ENCODE measurements around the gene OSTN.
"Not testable (repeated sequence)": the region's sequence is repeated elsewhere in the genome, so short reads cannot be mapped to it uniquely, and the experiment has no call there.

OSTN gene

DNA sequence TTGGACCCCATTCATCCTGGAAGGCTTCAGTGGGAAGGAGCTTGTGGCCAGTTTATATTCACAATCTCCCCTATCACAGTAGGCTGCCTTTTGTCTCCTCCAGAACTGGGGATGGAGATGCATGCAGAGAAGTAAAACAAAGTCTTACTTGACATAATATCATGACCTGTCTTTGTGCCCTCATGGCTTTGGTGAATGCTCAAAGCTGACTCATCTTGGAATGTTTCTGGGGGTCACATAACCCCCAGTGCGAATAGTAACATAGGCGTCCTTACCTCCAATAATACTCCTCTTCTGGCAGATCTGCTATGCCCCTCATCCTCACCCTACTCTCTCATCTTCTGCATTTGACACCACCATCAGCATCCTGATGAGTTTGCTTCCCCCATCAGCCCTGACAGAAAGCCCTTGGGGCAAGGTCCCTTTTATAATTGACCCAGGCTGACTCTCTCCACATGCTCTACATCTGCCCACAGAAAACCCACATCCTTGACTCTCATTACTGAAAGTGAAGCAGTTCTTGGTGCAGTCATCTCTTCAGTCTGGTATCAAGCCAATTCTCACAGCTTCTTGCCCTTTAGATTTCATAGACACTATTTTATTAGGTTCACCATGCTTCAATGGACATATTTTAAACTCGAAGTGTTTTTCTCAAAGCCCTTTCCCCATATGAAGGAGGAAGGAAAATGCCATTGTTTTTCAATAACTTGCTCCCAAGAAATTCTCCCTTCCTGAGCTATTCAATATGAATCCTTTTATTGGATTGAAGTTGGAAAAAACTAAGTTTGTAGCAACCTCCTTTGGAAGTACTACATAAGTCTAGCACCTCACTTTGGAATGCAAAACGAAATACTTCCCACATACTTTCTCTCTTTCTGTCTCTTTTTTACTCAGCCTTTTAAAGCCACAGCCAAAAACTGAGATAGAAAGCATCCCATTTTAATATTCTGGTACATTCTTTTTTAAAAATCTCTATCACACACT is 36.6 kb downstream of the OSTN start:
- no peak for DNase-seq

DNA sequence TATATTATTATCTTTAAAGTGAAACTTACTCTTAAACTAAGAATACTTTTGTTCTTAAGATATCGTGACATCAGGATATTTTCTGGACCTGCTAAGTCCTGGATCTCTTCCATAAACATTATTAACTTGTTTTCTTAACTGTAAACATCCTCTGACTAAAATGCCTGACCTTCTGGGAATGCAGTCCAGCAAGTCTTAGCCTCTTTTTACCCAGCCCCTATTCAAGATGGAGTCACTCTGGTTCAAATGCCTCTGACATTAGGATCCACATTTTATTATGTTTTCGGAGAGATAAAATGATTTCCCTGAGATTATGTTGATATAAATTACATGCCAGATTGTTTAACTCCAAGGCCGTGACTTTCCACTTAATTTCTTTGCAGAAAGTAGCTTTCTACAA is 37.6 kb downstream of the OSTN start:
- no peak for DNase-seq

DNA sequence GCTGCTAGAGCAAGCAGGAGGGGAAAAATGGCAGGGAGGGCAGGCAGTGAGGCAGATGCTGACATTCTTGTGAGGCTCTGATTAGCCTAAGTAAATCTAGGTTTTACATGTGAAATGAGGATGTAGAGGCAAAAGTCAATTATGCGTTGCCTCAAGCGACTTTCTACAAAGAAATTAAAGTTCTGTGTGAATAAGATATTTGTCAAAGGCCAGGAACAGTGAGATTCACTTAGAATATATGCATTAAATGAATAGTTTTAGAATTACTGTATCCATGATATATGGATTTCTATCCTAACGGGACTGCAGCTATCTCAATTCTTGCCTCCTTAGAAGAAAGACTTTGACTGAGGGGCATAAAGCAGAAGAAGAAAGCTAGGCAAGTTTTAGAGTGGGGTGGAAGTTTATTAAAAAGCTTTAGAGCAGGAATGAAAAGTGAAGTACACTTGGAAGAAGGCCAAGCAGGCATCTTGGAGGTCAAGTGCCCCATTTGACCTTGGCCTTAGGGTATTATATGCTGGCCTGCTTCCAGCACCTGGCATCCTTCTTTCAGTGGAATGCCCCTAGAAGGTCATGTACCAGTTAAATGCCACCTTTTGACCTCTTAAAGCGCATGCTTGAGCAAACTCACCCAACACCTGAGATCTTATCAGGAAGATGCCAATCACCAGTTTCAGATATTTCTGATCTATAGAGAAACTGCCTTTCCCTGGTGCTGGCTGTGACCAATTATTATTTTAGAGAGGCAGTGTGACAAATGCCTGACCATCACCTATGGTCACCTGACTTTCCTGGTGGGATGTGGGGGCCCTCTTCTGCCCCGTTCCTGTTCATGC is 38.2 kb downstream of the OSTN start:
- no peak for DNase-seq

DNA sequence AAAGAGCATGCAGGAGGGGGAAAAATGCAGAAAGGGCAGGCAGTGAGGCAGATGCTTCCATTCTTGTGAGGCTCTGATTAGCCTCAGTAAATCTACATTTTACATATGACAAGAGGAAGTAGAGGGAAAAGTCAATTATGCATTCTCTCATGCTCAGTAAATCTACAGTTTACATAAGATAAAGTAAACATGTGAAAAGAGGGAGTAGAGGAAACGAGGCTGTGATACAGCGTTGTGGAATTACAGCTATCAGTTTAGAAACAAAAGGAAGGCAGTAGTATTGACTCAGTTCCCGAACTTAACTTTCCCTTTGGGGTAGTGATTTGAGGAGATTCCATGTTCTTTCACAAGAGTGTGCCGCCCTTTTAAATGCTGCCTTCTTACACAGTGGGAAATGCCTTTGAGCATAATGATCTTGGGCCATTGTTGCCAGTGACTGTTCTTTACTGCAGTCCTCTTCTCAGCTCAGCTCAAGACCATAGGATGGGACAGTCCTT is 39.3 kb downstream of the OSTN start:
- DNase-seq, result no peak

DNA sequence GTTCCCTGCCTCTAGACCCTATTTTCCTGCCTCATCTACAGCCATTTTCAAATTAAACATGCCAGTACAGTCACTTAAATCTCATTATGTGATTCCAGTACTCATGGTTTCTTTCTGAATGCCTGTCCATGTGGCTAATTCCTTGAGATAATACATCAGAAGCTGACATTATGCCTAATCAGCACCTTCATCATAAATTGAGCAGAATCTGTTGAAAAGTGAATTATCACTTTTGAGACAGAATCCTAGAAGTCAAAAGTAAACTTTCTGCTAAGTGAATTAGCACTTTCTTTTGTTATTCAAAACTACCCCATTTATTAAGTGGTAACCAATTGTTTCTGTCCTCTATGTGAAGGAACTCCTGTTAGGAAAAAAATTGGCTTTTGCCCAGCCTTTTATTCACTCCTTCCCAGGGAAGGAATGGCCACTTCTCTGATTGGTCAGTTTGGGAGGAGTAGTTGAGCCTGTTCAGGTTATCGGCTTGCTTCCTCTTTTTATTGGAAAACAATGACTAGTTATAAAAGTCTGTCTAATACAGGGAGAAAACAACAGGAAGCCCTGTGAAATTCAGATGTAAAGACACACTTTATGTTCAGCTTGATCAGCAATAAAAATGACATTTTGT is 40.5 kb downstream of the OSTN start:
- DNase-seq, result no peak

DNA sequence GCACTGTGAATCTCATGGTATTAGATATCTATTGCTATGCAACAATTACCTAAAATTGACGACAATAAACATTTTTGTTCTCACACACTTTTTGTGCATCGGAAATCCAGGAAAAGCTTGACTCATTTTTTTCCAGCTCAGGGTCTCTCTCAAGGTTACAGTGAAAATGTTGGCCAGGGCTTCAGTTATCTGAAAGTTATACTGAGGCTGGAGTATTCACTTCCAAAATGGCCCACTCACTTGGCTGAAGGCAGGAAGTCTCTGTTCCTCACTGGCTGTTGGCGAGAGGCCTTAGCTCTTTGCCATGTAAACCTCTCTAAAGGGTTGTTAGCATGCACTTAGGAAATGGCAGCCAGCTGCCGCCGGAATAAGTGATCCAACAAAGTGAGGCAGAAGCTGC is 41.4 kb downstream of the OSTN start:
- no peak for DNase-seq

DNA sequence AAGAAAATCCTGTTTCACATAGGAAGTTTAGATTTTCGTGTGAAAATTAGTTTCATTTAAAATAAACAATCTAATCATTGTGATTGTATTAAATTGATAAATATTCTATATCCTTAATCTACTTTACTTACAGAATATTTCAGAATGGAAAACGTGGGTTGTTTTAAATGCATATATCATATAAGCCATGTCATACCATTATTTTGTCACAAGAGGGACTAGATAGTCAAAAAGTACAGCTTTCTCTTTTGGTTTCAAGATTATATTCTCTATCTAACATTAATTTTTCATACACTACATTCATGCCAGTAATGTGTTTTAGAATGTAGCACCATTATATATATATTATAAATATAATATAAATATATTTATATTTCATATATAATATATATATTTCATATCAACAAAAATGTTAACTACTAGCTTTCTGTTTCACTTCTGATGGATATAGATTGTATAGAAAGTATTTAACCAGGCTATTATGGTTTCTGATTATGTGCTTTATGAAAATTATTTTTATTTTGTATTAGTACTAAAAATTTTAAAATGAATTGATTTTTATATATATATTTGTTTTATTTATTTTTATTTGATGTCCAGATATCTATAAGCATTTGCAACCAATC is 45.3 kb downstream of the OSTN start:
- peak; percentile 23 for DNase-seq

DNA sequence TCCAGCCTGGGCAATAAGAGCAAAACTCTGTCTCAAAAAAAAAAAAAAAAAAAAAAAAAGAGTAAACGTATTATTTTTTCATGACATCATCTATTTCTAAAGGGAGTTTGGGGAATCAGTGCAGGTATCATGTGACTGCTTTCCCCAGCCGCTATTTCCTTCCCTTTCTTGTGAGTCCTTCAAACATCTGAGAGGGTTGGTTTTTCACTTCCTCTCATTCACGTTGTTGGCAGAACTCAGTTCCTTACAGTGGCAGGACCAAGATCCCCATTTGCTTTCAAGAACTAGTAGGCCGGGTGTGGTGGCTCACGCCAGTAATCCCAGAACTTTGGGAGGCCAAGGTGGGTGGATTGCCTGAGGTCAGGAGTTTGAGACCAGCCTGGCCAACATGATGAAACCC is 47.0 kb downstream of the OSTN start:
- not testable (repeated sequence) for DNase-seq

DNA sequence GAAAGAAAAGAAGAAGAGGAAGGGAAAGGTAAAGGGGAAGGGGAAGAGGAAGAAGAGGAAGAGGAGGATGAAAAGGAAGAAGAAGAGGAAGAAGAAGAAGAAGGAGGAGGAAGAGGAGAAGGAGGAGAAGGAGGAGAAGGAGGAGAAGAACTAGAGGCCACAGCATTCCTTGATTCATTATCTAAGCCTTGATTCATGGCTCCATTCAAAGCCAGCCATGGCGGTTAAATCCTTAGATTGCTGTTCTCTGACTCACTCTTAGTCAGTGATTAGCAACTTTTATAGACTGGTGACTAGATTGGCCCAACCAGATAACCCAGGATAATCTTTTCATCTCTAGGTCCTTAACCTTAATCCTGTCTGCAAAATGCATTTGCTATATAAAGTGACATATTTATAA is 47.6 kb downstream of the OSTN start:
- DNase-seq, result peak; percentile 32

DNA sequence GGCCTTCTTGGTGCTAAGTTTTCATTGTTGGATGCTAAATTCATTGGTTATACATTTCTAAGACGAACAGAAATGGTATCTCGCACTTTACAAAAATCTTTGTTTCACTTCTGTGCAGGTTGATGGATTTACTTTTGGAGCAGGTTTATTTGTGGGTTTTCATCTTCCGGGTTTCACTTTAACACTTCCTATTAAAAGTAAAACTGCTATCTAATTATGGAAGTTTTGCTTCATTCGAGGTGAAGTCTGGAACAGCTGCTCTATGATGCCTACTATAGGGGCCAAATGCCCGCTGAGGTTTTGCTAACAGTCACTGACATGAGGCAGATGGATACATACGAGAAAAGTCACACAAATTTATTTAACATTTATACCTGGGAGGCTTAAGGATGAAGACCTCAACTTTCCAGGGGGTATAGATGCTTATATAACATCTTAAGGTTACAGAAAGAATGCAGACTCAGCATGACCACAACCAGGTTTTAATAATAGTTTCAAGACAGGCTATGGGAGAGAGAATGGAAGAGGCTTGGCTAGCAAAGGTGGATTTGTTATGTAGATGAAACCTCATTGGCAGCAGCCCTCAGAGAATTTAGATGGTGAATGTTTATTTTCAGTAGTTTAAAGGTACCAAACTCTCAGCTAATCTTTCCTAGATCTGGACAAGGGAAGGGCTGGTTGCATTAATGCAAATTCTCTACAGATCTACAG is 54.2 kb downstream of the OSTN start:
- no peak for DNase-seq

DNA sequence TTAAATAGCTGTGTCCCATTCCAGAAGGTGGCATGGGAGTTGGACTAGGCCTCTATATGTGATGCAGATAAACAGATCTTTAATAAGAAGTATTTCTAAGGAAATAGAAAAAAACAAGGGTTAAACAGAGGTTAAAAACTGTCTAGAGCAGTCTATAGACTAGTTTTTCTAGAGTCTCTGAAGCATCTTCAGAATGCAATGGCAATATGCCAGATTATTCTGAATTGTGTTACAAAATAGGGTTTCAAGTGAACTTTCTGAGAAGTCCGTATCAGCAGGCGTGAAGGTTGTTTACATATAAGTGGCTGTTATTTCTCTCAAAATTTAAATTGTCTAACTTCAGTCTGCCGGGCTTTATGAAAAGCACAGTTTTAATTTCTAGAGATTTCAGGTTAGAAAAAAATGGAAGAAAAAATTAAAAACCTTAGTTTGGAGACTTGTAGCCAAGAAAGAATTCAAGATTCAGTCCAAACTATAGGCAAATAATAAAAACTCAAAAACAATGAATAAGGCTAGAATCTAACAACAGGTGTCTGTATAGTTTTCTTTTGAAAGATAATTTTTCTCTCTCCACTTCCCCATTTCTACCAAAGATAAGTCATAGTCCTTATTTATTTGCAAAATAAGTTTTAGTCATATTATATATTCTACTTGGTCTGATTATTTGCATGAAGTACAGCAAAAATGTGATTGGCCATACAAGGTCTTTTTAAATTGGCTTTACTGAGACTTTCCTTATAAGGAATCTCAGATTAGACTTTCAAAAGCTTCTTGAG is 55.2 kb downstream of the OSTN start:
- no peak for DNase-seq

DNA sequence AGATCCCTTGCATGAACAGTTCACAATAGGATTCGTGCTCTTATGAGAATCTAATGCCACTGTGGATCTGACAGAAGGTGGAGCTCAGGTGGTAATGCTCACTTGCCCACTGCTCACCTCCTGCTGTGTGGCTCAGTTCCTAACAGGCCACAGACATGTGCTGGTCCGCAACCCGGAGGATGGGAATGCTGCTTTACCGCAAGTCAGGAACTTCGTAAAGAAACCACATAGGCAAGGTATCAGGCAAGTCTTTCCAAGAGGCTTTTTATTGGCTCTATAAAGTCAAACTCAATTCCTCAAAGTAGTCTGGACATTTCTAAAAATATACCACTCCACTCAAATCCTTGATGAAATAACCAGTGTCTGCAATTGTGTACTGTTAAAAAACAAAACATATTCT is 56.1 kb downstream of the OSTN start:
- DNase-seq, result no peak

DNA sequence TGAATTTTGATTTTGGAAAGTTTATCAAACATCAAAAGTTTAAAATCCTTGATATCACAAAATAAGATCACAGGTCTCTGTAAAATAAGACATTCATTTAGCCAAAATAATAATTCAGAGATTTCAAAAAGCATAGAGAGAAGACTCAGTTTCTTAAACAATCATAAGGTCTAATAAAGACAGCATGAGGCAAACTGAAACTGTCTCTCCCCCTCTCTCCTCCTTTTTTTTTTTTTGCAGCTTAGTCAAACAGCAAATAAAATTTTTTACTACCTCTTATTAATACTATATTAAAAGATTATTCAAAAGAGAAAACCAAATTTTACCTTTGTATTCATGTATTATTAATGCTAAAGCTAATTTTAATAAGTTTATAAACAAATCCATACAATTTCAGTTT is 57.4 kb downstream of the OSTN start:
- no peak for DNase-seq

DNA sequence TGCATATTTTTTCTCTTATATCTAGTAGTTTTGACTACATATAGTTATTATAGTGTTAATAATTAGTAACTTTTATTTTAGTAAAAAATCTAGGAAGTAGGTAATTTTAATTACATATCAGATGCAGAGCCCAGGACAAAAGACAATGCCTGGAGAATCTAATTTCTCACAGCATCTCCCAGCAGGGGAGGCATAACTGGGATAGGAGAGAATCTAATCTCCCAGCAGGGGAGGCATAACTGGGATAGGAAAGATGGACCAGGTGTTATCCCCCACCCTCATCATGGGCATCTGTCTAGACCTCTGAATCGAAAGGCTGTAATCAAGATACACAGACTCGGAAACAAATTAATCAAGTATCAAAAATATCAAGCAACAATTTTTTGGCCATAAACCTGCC is 58.2 kb downstream of the OSTN start:
- no peak for DNase-seq

DNA sequence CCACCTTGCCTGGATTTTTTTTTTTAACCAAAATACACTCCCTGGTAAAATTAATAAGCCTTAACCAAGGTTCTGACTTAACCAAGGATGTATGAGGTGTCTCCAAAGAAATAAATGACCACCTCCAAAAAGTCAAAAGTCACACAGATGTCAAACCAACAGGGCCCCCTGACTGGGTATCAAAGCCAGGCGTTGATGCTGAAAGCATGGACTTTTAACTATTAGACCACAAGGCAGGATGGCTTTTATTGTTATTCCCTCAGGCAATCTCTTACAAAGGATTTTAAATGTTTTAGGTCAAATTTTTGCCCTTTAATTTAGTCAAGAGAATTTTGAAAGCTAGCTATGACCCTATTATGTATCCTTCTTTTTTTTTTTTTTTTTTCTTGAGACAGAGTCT is 60.4 kb downstream of the OSTN start:
- no peak for DNase-seq

DNA sequence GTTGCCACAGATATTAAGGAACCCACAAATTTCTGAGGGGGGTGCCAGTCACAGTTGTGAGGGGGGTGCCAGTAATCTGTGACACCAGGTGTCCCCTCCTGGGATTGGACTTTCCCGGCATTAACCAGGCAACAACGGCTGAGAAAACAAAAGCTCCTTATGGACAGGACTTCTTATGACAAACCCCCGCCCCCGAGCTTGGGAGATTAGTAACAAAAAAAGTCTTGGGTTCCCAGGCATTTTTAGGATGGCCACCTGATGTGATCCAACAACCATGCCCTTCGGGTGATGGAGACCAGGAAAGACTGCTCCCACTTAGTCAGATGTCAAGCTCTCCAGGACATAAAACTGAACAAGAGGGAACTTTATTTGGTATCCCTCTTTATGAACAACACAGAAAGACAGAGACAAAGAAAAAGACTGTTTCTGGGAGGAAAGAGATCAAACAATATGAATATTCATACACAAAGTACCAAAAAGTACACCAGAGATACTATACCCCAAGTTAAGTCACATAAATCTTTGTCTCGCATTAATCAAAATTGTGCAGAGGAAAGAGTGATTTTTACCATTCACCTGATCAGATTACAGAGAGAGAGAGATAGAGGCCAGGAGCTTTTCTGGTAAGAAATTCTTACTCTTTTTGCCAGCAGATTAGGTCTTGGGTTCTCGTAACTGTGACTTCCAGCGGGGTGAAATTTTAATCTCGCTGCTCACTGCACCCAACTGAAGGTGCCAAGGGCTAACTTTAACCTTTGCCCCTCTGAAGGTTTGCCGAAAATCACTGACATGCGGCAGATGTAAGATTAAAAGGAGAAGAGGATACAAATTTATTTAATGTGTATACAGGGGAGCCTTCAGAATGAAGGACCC is 61.6 kb downstream of the OSTN start:
- DNase-seq, result no peak

DNA sequence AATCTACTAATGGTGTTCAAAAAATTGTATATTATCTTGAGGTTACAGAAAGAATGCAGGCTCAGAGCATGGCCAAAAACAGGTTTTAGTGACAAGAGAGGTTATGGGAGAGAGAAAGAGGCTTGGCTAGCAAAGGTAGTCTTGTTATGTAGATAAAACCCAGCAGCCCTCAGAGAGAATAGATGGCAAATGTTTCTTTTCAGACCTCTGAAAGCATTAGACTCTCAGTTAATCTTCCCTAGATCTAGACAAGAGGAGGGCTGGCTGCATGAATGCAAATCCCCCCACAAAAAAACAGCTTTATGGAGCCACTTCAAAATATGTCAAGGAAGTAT is 62.2 kb downstream of the OSTN start:
- DNase-seq, result no peak

DNA sequence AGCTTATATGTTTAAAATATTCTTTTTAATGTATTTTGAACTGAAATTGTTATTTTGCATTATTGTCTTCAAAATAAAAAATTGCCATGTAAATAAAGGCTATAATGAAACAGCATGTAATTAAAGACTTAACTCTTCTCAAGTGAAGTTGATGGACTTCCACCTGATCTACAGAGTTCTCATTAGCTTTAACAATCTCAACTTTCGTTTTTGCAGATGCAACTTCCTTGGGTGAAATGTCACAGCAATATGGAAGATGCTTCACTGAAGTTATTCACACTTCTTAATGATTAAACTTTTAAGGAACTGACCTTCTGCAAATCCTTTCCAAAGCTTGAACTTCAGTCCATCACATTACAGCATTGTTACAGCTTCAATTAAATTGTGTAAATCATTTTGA is 63.6 kb downstream of the OSTN start:
- no peak for DNase-seq

DNA sequence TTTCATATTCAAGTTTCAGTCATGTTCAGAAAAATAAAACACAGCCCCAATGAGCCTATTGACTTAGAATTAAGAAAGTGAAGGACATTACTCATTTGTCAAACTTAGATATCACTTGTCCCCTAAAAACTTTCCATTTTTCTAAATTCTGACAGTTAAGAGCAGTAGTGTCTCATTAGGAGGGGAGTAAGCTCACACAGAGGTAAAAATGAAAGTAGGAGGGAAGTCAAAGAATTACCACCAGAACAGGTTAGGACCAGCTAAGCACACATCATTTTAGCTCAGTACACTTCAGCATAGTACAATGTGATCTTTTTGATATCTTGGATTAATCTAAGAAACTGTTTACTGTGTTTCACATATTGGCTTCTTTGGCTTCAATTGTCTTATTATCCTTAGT is 64.3 kb downstream of the OSTN start:
- DNase-seq, result no peak

DNA sequence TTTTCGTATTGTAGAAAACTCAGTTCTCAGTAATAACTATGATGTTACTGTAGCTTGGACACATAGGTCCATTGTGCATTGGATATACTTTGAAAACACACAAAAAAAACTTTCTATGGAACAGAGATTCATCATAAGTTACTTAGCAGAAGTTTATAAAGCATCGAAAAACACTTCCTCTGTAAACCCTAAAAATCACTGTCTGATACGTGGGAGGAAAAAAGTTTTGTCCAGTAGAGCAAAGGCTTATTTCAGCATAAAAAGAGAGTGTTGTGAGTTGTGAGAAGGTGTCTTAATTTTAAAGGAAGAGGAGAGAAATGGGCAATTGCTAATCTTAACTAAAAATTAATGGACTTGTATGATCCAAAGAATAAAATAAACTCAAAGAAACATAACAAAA is 64.8 kb downstream of the OSTN start:
- DNase-seq, result no peak

DNA sequence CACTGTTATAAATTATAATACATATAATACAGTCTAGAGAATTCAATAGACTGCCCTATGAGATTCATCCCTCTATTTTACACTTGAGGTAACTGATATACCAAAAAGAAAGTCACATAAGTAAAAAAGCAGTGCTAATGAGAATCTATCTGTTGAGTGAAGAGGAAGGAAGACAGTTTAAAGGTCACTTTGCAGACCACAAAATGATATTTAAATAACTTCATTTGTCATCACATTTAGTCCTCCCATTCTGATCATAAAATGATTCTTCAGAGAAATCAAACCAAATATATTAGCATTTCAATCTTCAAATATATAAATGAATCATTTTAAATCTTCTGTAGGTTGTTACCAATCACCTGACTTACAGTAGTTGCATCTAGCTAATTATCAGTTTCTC is 69.7 kb downstream of the OSTN start:
- DNase-seq, result no peak
